Measurements from ENCODE around the gene SEC31A.

SEC31A gene

DNA sequence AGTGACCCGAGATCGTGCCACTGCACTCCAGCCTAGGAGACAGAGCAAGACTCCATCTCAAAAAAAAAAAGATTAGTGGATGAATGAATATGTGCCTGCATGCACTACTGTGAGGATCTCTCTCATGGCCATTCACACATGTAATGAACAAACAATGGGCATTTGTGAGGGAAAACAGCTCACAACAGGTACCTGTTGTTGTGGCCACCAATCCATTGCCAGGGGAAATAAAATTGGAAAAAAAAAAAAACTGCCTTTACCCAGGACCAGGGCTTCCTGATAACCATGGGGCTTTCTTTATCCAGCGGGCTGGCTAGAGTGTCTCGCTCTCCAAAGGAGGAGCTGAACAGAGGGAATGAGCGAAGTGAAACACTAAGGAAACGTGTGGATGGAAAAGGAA, 99.8 kb downstream of the SEC31A start:
- no peak for DNase-seq

DNA sequence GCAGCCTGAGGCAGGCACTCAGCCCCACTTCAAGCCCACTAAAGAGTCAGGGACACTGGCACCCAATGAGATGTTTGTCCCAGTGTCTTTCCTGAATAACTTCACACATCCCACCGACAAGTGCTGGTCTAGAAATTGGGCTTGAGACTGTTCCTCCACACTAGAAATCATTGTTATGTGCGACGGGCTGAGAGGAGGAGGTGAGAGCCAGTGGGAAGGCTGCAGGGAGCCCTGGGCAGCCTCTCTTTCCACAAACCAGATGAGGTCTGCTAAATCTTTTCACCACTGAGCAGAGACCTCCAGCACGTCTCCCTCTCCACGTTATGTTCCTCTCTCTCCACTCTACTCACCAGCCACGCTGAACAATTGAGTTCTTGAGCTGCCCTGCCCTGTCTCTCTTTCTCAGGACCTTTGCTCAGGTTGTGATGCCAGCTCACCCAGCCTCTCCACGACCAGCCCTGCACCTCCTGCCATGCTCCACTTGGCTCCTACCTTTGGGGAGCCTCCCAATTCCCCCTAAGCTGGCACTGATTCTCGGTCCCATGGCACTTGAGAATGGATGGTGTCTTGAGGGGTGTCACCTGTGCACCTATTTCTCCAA, 100.8 kb downstream of the SEC31A start:
- no peak for DNase-seq

DNA sequence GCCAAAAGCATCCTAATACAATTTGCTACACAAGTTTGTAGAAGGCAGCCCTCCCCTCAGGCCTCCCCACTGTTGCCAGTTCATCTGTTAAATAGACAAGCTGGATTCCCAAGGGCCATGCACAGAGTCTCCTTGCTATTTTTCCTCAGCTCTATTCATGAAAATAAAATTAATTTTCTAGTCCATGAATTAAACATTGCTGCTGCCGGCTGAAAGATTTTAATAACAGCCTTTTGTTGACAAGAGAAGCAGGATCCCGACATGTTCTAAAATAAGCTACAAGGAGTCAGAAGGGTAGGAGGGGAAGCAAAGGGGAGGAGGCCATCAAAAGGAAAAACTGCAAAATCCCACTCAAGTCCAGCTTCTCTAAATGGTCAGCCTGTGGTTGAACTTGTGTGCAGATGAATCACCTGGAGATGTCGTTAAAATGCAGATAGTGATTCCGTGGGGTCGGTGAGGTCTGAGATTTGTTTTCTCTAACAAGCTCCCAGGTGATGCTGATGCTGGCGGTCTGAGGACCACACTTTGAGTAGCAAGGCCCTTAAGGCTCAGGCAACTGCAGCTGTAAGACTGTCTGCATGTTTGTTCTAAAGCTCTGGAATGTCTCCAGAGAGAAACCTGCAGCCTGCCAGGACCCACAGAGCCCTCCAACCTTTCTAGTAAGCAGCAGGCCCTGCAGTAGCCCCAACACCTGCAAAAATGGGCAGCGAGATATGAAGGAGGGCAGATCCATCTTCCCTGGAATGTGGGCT, 101.8 kb downstream of the SEC31A start:
- no peak for DNase-seq

DNA sequence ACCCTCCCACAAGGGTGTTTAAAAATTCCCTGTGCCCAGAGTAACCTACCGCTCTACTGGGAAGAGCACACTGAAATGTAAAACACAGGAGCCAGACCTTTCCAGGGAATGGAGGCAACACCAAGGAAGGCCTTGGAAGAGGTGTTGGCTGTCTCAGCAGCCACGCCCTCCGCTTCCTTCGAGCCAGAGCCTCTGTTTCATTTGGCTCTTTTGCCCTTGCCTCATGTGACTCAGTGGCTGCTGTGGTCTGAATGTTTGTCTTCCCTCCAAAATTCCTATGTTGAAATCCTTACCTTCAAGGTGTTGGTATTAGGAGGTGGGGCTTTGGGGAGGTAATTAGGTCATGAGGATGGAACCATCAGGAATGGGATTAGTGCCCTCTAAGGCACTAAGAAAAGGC, 103.6 kb downstream of the SEC31A start:
- DNase-seq, result no peak

DNA sequence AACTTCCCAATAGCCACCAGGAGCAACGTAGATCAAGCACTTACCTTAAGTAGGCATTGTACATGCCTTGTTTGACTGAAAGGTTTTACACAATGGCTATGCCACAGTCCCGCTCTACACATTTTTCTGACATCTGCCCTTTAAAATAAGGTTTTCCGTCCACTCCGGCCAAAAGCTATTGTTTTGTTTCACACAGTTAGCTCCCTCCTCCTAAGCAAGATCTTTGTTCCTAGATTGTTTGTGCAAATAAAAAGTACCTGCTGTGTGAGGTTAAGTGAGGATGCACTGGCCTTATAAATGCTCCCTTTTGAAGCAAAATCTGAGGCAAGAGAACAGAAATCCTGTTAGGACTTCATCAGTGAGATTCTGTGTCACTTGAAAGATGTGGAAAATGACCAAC, 104.1 kb downstream of the SEC31A start:
- DNase-seq, result no peak

DNA sequence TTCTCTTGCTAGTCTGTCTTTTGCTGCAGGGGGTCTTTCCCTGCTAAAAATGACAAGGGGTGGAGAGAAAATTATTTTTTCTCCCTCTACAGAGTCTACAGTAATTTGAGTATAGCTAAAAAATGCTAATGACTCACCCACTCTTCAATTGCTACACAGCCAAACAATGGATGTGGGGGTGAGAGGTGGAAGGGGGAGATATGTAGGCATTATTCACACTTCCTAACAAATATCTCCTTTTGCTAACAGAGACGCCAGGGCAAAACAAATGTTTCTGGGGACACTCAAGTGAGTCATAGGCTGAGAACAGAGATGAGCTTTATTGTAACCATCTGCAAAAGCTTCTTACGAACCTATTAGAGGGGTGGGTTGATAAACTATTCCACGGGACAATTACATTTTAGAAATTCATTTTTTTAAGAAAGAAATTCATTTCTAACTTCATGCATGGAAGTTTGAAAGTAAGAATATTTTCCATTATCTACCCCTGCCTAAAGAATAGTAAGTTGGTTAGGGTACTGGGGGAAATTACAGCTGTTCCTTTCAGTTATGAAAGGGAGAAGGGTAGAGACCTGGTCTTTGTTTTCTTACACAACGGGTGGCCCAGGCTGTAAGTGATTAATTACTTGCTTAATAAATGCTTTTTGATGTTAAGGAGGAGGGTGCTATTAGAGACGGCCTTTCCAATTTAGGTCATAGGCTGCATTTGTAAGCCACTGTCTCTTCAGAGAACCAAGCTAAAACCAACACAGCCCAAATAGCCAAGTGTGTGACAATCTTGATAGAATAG, 105.1 kb downstream of the SEC31A start:
- no peak for DNase-seq

DNA sequence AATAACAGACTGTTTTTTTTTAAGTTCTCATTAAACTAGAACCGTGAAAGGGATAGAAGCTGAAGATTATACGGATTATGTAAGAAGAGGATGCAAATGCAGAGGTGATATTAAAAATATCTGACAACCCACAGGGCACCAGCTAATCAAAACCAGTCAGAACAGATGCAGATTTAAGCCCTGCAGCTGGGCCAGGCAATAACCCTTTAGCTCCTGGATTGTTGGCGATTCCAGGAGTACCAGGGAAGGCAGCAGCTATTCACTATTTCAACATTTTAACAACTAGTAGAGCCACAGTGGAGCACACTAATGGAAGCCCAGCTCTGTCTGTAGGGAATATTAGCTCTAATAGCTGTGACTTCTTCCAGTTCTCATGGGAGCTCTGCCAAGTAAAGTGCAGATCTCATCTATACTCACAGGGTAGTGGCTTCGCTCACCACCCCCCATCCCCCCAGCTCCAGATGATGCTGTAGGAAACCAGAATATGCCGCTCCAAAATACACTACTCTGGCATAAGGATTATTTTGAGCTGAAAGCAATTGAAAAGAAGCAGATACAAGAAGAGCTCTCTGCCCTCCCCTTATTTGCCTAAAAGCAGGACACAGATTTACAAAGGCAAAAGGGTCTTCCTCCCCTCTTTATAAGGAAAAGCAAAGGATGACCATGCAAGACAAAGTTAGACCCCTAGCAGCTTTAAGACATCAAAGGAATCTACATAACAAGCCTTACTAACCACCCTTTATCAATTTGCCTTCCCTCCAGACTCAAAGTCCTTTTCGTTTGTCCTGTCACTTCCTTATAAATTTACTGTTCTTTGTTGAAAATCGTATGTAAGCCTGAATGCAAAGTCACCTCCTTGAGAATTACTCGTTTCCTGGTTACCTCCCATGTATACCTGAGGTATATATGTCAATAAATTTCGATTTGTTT, 106.0 kb downstream of the SEC31A start:
- DNase-seq, result no peak

DNA sequence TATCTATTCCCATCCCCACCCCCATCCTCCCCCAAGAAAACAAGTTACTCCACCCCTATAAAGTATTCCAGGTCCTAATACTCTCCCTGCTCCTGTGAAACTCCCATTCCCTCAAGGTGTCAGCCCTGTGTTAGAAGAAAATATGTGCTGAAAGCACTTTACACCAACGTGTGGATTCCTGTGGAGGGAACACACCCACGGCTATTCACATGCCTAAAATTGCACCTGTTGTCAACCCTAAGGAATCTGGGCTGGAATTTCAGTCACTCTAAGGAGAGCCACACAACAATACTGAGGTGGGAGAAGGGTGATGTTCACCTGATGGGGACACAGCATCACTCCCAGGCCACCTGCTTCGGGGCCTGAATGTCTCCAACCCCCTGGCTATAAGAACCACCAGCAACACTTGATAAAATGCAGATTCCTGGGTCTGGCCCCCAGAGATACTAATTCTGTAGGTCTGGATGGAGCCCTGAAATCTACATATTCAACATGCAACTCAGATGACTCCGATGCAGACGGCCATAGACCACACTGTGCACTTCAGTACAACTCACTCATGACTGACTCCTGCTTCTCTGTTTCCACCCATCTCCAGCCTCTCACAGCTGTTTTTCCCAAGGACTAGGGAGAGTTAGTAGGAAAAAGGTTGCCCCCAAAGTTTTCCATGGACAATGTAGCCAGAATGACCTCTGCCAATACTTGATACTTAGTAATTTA, 108.2 kb downstream of the SEC31A start:
- no peak for DNase-seq

DNA sequence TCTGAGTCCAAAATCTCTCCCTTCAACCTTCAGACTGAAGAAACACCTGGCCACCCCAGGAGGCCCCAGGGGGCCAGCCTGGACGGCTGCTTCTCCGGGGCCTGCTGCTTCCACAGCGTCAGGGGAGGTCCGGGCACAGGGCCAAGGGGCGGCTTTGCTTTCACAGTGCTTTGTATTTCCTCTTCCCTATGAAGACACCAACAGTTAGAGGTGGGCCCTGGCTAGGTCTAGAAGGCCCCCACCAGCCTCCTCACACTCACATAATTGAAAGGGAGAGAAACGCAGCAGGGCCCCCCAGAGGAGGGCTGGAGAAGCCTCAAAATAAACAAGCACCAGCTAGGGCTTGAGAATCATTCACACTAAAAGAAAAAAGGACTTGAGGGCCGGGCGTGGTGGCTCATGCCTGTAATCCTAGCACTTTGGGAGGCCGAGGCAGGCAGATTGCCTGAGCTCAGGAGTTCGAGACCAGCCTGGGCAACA, 110.2 kb downstream of the SEC31A start:
- DNase-seq, result no peak

DNA sequence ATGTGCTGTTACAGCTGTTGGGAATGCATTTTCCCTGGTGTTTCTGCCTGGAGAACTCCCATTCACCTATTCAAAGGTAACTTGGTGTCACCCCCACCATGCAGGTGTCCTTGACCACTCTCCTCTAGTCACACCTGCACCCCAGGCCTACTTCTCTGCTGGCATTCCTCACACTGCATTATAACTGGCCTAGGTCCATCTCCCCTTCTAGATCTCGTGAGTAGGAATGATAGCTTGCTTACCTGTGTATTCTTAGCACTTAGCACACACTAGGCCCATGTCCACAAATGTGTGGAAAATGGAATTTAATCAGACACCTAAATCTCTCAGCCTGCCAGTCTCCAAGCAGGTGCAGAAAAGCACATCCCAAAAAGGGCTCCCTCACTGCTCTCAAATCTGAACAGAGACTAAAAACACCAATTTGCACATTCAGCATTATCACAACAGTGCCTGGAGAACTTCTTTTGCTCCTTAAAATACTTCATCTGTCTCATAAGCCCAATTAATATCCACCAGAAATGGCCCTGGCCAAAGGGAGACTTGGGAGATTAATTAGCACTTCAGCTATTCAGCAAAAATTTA, 110.7 kb downstream of the SEC31A start:
- no peak for DNase-seq

DNA sequence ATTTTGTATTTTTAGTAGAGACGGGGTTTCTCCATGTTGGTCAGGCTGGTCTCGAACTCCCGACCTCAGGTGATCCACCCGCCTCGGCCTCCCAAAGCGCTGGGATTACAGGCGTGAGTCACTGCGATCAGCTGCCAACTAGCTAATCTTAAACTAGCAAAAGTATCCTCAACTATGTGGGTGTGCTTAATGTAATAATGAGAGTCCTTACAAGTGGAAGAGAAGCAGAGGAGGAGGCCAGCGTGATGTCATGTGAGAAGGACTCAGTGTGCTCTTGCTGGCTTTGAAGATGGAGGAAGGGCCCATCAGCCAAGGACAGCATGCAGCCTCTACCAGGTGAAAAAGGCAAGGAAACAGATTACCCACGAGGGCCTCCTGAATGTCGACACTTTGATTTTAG, 111.9 kb downstream of the SEC31A start:
- no peak for DNase-seq

DNA sequence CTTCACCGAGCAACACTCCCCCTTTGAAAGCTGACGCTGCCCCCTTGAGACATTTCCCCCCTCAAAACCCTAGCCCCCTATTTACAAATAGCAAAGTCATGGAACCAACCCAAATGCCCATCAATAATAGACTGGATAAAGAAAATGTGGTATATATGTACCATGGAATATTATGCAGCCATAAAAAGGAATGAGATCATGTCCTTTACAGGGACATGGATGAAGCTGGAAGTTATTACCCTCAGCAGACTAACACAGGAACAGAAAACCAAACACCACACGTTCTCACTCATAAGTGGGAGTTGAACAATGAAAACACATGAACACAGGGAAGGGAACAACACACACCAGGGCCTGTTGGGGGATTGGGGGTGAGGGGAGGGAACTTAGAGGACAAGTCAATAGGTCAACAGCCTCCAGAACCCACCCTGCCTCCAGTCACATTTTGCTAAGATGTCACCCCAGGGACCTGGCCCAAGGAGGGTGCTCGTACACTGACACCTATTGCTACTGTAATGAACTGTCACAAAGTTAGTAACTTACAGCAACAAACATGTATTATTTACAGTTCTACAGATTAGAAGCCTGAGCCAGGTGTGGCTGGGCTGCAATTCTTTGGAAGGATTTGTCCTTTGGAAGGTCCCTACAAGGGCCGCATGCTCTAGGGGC, 113.0 kb downstream of the SEC31A start:
- no peak for DNase-seq

DNA sequence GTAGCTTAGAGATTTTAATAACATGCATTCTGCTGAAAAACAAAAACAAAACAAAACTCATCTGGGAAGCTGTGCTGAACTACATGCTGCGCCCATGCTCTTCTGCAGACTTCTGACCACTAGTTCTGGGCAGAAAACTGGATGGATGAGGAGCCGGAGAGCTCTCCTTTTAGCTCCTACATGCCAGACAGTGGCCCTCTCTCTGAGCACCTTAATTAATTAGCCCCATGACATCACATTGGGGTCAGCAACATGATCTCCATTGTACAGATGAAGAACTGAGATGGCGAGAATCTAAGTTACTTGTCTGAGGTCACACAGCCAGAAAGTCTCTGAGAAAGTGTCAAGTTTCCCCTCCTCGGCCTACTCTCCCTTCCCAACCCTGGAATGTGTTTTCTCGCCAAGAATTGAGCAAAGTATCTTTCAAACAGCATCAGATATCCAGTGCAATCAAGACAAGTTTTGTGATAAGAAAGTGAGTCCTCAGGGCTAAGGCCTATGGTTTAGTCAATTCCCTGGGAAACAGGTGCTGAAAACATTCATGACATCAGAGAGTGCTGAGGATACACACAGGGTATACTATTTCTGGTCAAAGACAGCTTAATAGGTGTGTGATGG, 113.9 kb downstream of the SEC31A start:
- DNase-seq, result no peak

DNA sequence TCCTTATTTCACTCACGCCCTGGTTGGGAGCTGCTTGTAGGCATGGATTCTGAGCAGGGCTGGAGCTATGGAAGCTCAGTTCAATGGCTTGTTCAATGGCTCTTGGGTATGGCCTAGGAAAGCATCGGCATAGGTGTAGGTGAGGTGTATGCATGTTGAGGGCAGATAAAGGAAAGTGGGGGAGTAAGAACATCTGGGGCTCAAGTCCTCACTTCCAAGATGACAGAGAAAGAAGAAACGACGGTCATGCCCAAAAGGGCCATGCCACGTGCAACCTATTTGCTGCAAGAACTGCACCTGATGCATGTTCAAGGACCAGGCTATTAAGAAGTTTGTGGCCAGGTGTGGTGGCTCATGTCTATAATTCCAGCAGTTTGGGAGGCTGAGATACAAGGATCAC, 115.7 kb downstream of the SEC31A start:
- no peak for DNase-seq

DNA sequence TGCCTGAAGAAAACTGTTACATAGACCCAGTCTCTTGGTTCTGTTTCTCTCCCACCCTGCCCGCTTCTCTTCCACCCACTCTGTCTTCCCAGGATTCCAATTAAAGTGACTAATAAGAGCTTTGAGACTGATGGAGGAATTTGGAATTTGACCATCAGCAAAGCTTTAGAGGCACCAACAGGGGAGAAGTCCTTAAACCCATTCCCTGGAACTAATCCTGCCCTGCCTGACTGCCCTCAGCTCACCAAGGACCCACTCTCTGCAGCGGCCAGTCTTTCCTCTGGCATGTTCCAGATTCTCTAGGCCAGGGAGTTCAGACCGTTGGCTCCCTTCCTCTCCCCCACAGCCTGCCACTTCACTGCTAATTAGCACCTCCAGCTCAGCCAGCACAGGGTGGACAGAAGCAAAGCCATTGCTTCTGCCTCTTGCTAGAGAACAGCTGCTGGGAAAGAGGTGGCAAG, 116.2 kb downstream of the SEC31A start:
- no peak for DNase-seq

DNA sequence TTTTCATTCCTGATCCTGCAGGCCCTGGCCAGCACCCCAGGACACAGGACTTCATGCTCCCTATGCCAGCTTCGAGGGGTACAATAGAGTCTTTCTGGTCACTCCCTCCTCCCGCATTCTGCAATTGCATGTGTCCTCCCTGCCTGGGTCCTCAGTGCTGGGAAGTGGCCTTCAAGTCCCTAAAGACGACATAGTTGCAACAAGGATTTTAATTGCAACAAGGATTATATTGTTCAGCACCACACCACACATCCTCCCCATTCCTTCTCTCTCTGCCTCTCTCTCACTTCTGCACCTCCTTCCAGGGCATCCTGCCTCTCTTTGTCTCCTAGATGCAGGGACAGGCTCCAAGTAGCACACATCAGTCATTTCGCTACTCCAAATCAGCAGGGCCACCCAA, 117.9 kb downstream of the SEC31A start:
- no peak for DNase-seq

DNA sequence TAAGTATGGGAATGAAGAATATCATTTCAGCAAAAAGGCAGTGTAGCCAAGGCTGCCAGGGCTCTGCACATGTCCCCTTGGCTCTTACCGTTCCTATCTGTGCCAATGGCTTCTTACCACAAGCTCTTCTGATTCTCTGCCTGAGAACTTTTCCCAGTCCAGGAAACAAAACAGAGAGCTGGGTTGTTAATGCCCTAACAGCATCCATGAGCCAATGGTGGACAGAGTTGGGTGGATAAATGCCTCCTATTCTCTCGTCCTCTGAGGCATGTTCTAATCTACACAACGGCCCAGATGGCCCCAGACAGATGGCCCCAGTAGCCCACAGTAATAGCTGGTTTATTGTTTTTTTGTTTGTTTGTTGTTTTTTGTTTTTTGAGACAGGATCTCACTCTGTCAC, 120.3 kb downstream of the SEC31A start:
- DNase-seq, result no peak
